ENCODE results near the gene RASSF5. TPM values are rescaled to one million over a fixed set of nuclear protein-coding genes. Genes with fewer than 3 reads are reported as not detected.

RASSF5 gene
- total RNA-seq, 1 experiment from 2014 or later, result 6.1 TPM

GRCh38 chr1:206554701-206555472 lies 47.6 kb downstream of the RASSF5 start:
- no TSS peak for BruUV-seq (replicated peaks)
- CTCF ChIA-PET, result interaction anchor here (1.1 to 1.5 kb wide), 2 partner anchors 9 to 29 kb away, joined by 3 to 4 read pairs; no protein-coding TSS in a partner anchor
- no peak overlapping the region for H3K27ac Mint-ChIP-seq (ENCODE audit: unreplicated experiment)
- no peak for DNase-seq
- H3K27me3 Mint-ChIP-seq (ENCODE audit: unreplicated experiment), result peaks cover 41% of the 10 kb centered on the region
- H3K4me3 Mint-ChIP-seq (ENCODE audit: low read depth, unreplicated experiment), result no peak overlapping the region
- H3K36me3 Mint-ChIP-seq (ENCODE audit: insufficient read depth, unreplicated experiment), result peaks cover 10% of the 10 kb centered on the region
- intact Hi-C loops (cut with micrococcal nuclease; ENCODE audit: unreplicated experiment), result no loop called here
- no peak for TF ChIP-seq CTCF (IDR thresholded peaks at IDR 0.05; ENCODE audit: unreplicated experiment)
- peaks cover 23% of the 10 kb centered on the region for H3K4me1 Mint-ChIP-seq (ENCODE audit: low read depth, unreplicated experiment)
- no peaks in the 10 kb centered on the region for H3K9me3 Mint-ChIP-seq (ENCODE audit: low read depth, unreplicated experiment)

GRCh38 chr1:206555473-206555935 lies 48.2 kb downstream of the RASSF5 start:
- no peak for TF ChIP-seq CTCF (IDR thresholded peaks at IDR 0.05; ENCODE audit: unreplicated experiment)
- no peak overlapping the region for H3K27ac Mint-ChIP-seq (ENCODE audit: unreplicated experiment)
- intact Hi-C loops (cut with micrococcal nuclease; ENCODE audit: unreplicated experiment), result no loop called here
- peaks cover 35% of the 10 kb centered on the region for H3K27me3 Mint-ChIP-seq (ENCODE audit: unreplicated experiment)
- CTCF ChIA-PET, result interaction anchor here (1.0 to 1.5 kb wide), 3 partner anchors 10 to 28 kb away, joined by 3 to 4 read pairs (median 3); no protein-coding TSS in a partner anchor
- peaks cover 23% of the 10 kb centered on the region for H3K4me1 Mint-ChIP-seq (ENCODE audit: low read depth, unreplicated experiment)
- H3K9me3 Mint-ChIP-seq (ENCODE audit: low read depth, unreplicated experiment), result no peaks in the 10 kb centered on the region
- H3K36me3 Mint-ChIP-seq (ENCODE audit: insufficient read depth, unreplicated experiment), result peaks cover 10% of the 10 kb centered on the region
- H3K4me3 Mint-ChIP-seq (ENCODE audit: low read depth, unreplicated experiment), result no peak overlapping the region
- DNase-seq, result no peak
- BruUV-seq (replicated peaks), result no TSS peak

- no TSS peak for BruUV-seq (replicated peaks)
- intact Hi-C loops (cut with micrococcal nuclease; ENCODE audit: unreplicated experiment), result no loop called here
- DNase-seq, result no peak
- peak overlapping the region; percentile 72 for H3K4me3 Mint-ChIP-seq (ENCODE audit: low read depth, unreplicated experiment)
- H3K4me1 Mint-ChIP-seq (ENCODE audit: low read depth, unreplicated experiment), result peaks cover 23% of the 10 kb centered on the region
- peaks cover 29% of the 10 kb centered on the region for H3K27me3 Mint-ChIP-seq (ENCODE audit: unreplicated experiment)
- TF ChIP-seq CTCF (IDR thresholded peaks at IDR 0.05; ENCODE audit: unreplicated experiment), result no peak
- no peaks in the 10 kb centered on the region for H3K9me3 Mint-ChIP-seq (ENCODE audit: low read depth, unreplicated experiment)
- CTCF ChIA-PET, result interaction anchor here (1.0 to 1.5 kb wide), 3 partner anchors 11 to 27 kb away, joined by 3 to 4 read pairs (median 4); no protein-coding TSS in a partner anchor
- H3K27ac Mint-ChIP-seq (ENCODE audit: unreplicated experiment), result no peak overlapping the region
- H3K36me3 Mint-ChIP-seq (ENCODE audit: insufficient read depth, unreplicated experiment), result peaks cover 10% of the 10 kb centered on the region
Observed at GRCh38 chr1:206556047-206556749, 48.9 kb downstream of the RASSF5 start.

- no peak for TF ChIP-seq CTCF (IDR thresholded peaks at IDR 0.05; ENCODE audit: unreplicated experiment)
- no peaks in the 10 kb centered on the region for H3K9me3 Mint-ChIP-seq (ENCODE audit: low read depth, unreplicated experiment)
- peaks cover 21% of the 10 kb centered on the region for H3K27me3 Mint-ChIP-seq (ENCODE audit: unreplicated experiment)
- peak overlapping the region; percentile 72 for H3K4me3 Mint-ChIP-seq (ENCODE audit: low read depth, unreplicated experiment)
- peak; percentile 75 for DNase-seq
- H3K36me3 Mint-ChIP-seq (ENCODE audit: insufficient read depth, unreplicated experiment), result peaks cover 10% of the 10 kb centered on the region
- intact Hi-C loops (cut with micrococcal nuclease; ENCODE audit: unreplicated experiment), result no loop called here
- H3K4me1 Mint-ChIP-seq (ENCODE audit: low read depth, unreplicated experiment), result peaks cover 27% of the 10 kb centered on the region
- no TSS peak for BruUV-seq (replicated peaks)
- CTCF ChIA-PET, result interaction anchor here (1.0 kb wide), 2 partner anchors 12 to 22 kb away, joined by 3 to 4 read pairs; no protein-coding TSS in a partner anchor
- H3K27ac Mint-ChIP-seq (ENCODE audit: unreplicated experiment), result no peak overlapping the region
Observed at GRCh38 chr1:206556750-206557635, 49.7 kb downstream of the RASSF5 start.

Data from Calu3 (cell line).